Caco-2 (cell line): Measurements from ENCODE around the gene TRIM7. TPM values are rescaled to one million over a fixed set of nuclear protein-coding genes. Genes with fewer than 3 reads are reported as not detected.

Experiments used
- BruUV-seq: library from RNA; stranded (reverse); fragments of 400-500 nt; replicated peaks from 2 replicates; lab custom pipeline; 2021; lab: Mats Ljungman, UMichigan
- CTCF ChIA-PET: fragments of 300-600 bp; sonication (Branson Sonifier 250); formaldehyde crosslinking; loops from one replicate; lab custom pipeline; 2022; ENCODE audit warnings: antibody characterized with exemption; lab: Charles Lee
- POLR2A ChIA-PET: fragments of 300-600 bp; sonication (Branson Sonifier 250); formaldehyde crosslinking; loops from one replicate; lab custom pipeline; 2022; ENCODE audit warnings: antibody characterized with exemption; lab: Charles Lee
- DNase-seq, 2 experiments: peaks; one replicate each; pipeline versions ENCODE4 v3.0.0 to v3.0.0-alpha.2; 2020 to 2022
- H3K27me3 ChIP-seq: replicated peaks from 2 replicates; pipeline ENCODE4 v1.6.0; 2011; ENCODE audit warnings: low read length; ENCODE audit not compliant: control insufficient read depth, insufficient read depth
- H3K36me3 ChIP-seq: 2 replicates; pipeline ENCODE4 v1.5.1; 2011; ENCODE audit warnings: low read length; ENCODE audit not compliant: control insufficient read depth, insufficient read depth
- H3K4me1 ChIP-seq: fragments of 250-450 bp; sonication (Bioruptor Pico); 2 replicates; pipeline ENCODE4 v1.5.1; 2020; ENCODE audit warnings: mild to moderate bottlenecking
- H3K4me3 ChIP-seq: 2 replicates; pipeline ENCODE4 v1.5.1; 2011; ENCODE audit warnings: low read depth, mild to moderate bottlenecking, control low read depth, low read length
- H3K9me3 ChIP-seq: fragments of 250-450 bp; sonication (Bioruptor Pico); 2 replicates; pipeline ENCODE4 v1.5.1; 2020; ENCODE audit warnings: mild to moderate bottlenecking, moderate library complexity
- H3K27ac Mint-ChIP-seq: one replicate; pipeline ENCODE4 v1.8.0; 2022; ENCODE audit warnings: mixed read lengths; ENCODE audit not compliant: unreplicated experiment
- H3K27me3 Mint-ChIP-seq: one replicate; pipeline ENCODE4 v1.8.0; 2022; ENCODE audit warnings: mixed read lengths; ENCODE audit not compliant: insufficient read depth, unreplicated experiment
- H3K36me3 Mint-ChIP-seq: one replicate; pipeline ENCODE4 v1.8.0; 2022; ENCODE audit warnings: mild to moderate bottlenecking, mixed read lengths; ENCODE audit not compliant: insufficient read depth, unreplicated experiment
- H3K4me1 Mint-ChIP-seq: one replicate; pipeline ENCODE4 v1.8.0; 2022; ENCODE audit warnings: low read depth, mixed read lengths; ENCODE audit not compliant: unreplicated experiment
- H3K4me3 Mint-ChIP-seq: one replicate; pipeline ENCODE4 v1.8.0; 2022; ENCODE audit warnings: mild to moderate bottlenecking, moderate library complexity, mixed read lengths; ENCODE audit not compliant: unreplicated experiment
- H3K9me3 Mint-ChIP-seq: one replicate; pipeline ENCODE4 v1.8.0; 2022; ENCODE audit warnings: mixed read lengths; ENCODE audit not compliant: unreplicated experiment
- CTCF ChIP-seq, 2 experiments: fragments of 200-600 bp in 1 of 2; IDR thresholded peaks; 1 replicate in 1 of 2; 2 replicates in 1 of 2; pipeline versions ENCODE4 v1.5.1 to v1.8.0; 2011 to 2022; ENCODE audit warnings: antibody characterized with exemption in 1 of 2, control low read depth in 1 of 2, inconsistent platforms in 1 of 2, low read depth in 1 of 2, low read length in 1 of 2, mild to moderate bottlenecking in 1 of 2, moderate library complexity in 1 of 2; ENCODE audit not compliant: insufficient read depth in 1 of 2, severe bottlenecking in 1 of 2, unreplicated experiment in 1 of 2
- intact Hi-C: fragments of 100-400 bp; cut with micrococcal nuclease; formaldehyde crosslinking; loops from one replicate; pipeline ENCODE4 v1.10.0; 2022; ENCODE audit not compliant: unreplicated experiment
- total RNA-seq: library from RNA; stranded (reverse); gene quantifications from 2 replicates; pipeline ENCODE4 v1.2.3, GENCODE V29; 2022

TRIM7 gene
- total RNA-seq, 1 experiment from 2014 or later = 0.86 TPM

GRCh38 chr5:181222630-181223057, 17.6 kb upstream of the TRIM7 start:
- CTCF ChIA-PET = interaction anchor here (0.6 kb wide), 2 partner anchors 12 to 31 kb away, joined by 3 to 8 read pairs; no protein-coding TSS in a partner anchor
- POLR2A ChIA-PET = interaction anchor here (1.0 kb wide), 1 partner anchor 38 kb away, joined by 3 read pairs; no protein-coding TSS in a partner anchor
- no TSS peak for BruUV-seq
- no peak for TF ChIP-seq CTCF (IDR thresholded peaks at IDR 0.05; ENCODE audit: insufficient read depth in 1 of 2, low read depth in 1 of 2, low read length in 1 of 2, severe bottlenecking in 1 of 2, unreplicated experiment in 1 of 2)
- Histone ChIP-seq H3K27me3 (no peaks in the 10 kb centered on the region), H3K4me3 (peak overlapping the region; percentile 93), H3K4me1 (no peaks in the 10 kb centered on the region), H3K9me3 (no peaks in the 10 kb centered on the region), H3K36me3 (no peaks in the 10 kb centered on the region)
- no peaks in the 10 kb centered on the region for H3K9me3 Mint-ChIP-seq
- intact Hi-C loops = loop anchor here (1.0 kb wide), 6 partner anchors 13 to 39 kb away; partner anchors contain the start of gene TRIM52
- peaks cover 43% of the 10 kb centered on the region for H3K36me3 Mint-ChIP-seq
- H3K27ac Mint-ChIP-seq = peak overlapping the region; percentile 99
- peaks cover 8% of the 10 kb centered on the region for H3K27me3 Mint-ChIP-seq
- peaks cover 41% of the 10 kb centered on the region for H3K4me1 Mint-ChIP-seq
- peak overlapping the region; percentile 86 for H3K4me3 Mint-ChIP-seq
- no peak for DNase-seq

- Mint-ChIP-seq H3K27me3 (peaks cover 8% of the 10 kb centered on the region), H3K4me3 (peak overlapping the region; percentile 86), H3K4me1 (peaks cover 44% of the 10 kb centered on the region), H3K27ac (peak overlapping the region; percentile 99), H3K9me3 (no peaks in the 10 kb centered on the region), H3K36me3 (peaks cover 48% of the 10 kb centered on the region)
- TF ChIP-seq CTCF (IDR thresholded peaks at IDR 0.05; ENCODE audit: insufficient read depth in 1 of 2, low read depth in 1 of 2, low read length in 1 of 2, severe bottlenecking in 1 of 2, unreplicated experiment in 1 of 2) = no peak
- POLR2A ChIA-PET = interaction anchor here (1.0 kb wide), 1 partner anchor 37 kb away, joined by 3 read pairs; no protein-coding TSS in a partner anchor
- peak overlapping the region; percentile 93 for H3K4me3 ChIP-seq
- no peaks in the 10 kb centered on the region for H3K36me3 ChIP-seq
- BruUV-seq = TSS peak; percentile 71
- no peaks in the 10 kb centered on the region for H3K4me1 ChIP-seq
- DNase-seq = peak; percentile 97
- no peaks in the 10 kb centered on the region for H3K27me3 ChIP-seq
- H3K9me3 ChIP-seq = no peaks in the 10 kb centered on the region
- CTCF ChIA-PET = interaction anchor here (0.6 kb wide), 1 partner anchor 30 kb away, joined by 8 read pairs; no protein-coding TSS in a partner anchor
- intact Hi-C loops = loop anchor here (1.0 kb wide), 1 partner anchor 31 kb away; no protein-coding TSS in a partner anchor
Observed at GRCh38 chr5:181221792-181222629, 17.0 kb upstream of the TRIM7 start.

GRCh38 chr5:181221105-181221791, 16.3 kb upstream of the TRIM7 start:
- peak overlapping the region; percentile 86 for H3K4me3 Mint-ChIP-seq
- intact Hi-C loops = no loop called here
- peaks cover 8% of the 10 kb centered on the region for H3K27me3 Mint-ChIP-seq
- ChIA-PET POLR2A (no interaction called here), CTCF (no interaction called here)
- DNase-seq = no peak
- H3K27ac Mint-ChIP-seq = peak overlapping the region; percentile 99
- TF ChIP-seq CTCF (IDR thresholded peaks at IDR 0.05; ENCODE audit: insufficient read depth in 1 of 2, low read depth in 1 of 2, low read length in 1 of 2, severe bottlenecking in 1 of 2, unreplicated experiment in 1 of 2) = no peak
- Histone ChIP-seq H3K4me3 (peak overlapping the region; percentile 93), H3K9me3 (no peaks in the 10 kb centered on the region), H3K4me1 (0 out of 2 replicates have a peak, but pooled peaks cover under 1% of the 10 kb centered on the region), H3K27me3 (no peaks in the 10 kb centered on the region), H3K36me3 (no peaks in the 10 kb centered on the region)
- no TSS peak for BruUV-seq
- H3K4me1 Mint-ChIP-seq = peaks cover 44% of the 10 kb centered on the region
- H3K36me3 Mint-ChIP-seq = peaks cover 52% of the 10 kb centered on the region
- no peaks in the 10 kb centered on the region for H3K9me3 Mint-ChIP-seq
